WTC11 (cell line): ENCODE measurements around the gene CRAMP1. TPM values are rescaled to one million over a fixed set of nuclear protein-coding genes. Genes with fewer than 3 reads are reported as not detected.

Source experiments
- ATAC-seq: fragments of 200-7000 bp; cut with Tn5 transposase; 2 replicates; pipeline ENCODE4 v1.10.0; 2021; ENCODE audit warnings: mild to moderate bottlenecking, moderate library complexity
- CTCF ChIA-PET: fragments of 300-600 bp; sonication (Branson Sonifier 250); formaldehyde crosslinking; loops from one replicate; lab custom pipeline; 2021; ENCODE audit warnings: antibody characterized with exemption; lab: Charles Lee
- POLR2A ChIA-PET: fragments of 350-600 bp; sonication (Branson Sonifier 250); formaldehyde crosslinking; loops from one replicate; lab custom pipeline; 2021; ENCODE audit warnings: antibody characterized with exemption; lab: Charles Lee
- DNase-seq: peaks from one replicate; pipeline ENCODE4 v3.0.0; 2021; ENCODE audit warnings: low spot score
- H3K27ac Mint-ChIP-seq: 2 replicates; pipeline ENCODE4 v1.8.0; 2021; ENCODE audit warnings: mixed read lengths
- H3K27me3 Mint-ChIP-seq: 2 replicates; pipeline ENCODE4 v1.8.0; 2021; ENCODE audit warnings: low read depth, mild to moderate bottlenecking, moderate library complexity, mixed read lengths
- H3K36me3 Mint-ChIP-seq: 2 replicates; pipeline ENCODE4 v1.8.0; 2021; ENCODE audit warnings: mixed read lengths
- H3K4me1 Mint-ChIP-seq: 2 replicates; pipeline ENCODE4 v1.8.0; 2022; ENCODE audit warnings: mixed read lengths
- H3K4me3 Mint-ChIP-seq: 2 replicates; pipeline ENCODE4 v1.8.0; 2021; ENCODE audit warnings: mild to moderate bottlenecking, moderate library complexity, mixed read lengths
- H3K9me3 Mint-ChIP-seq: 2 replicates; pipeline ENCODE4 v1.8.0; 2021; ENCODE audit warnings: mixed read lengths
- EMX1 ChIP-seq: fragments of 250-450 bp; sonication (Bioruptor Pico); IDR thresholded peaks from 2 replicates; pipeline ENCODE4 v1.8.0; 2021; ENCODE audit warnings: mild to moderate bottlenecking
- ESRRA ChIP-seq: sonication (generic); formaldehyde crosslinking; IDR thresholded peaks from 2 replicates; pipeline ENCODE4 v1.8.1; 2022; ENCODE audit warnings: mild to moderate bottlenecking, missing genetic modification reagents, borderline replicate concordance
- GTF2I ChIP-seq: fragments of 250-450 bp; sonication (Bioruptor Pico); conservative IDR thresholded peaks from 2 replicates; pipeline ENCODE4 v1.4.0; 2021; ENCODE audit warnings: mild to moderate bottlenecking
- HMGA2 ChIP-seq: fragments of 250-450 bp; sonication (Bioruptor Pico); IDR thresholded peaks from 2 replicates; pipeline ENCODE4 v1.4.0; 2021; ENCODE audit warnings: mild to moderate bottlenecking, moderate library complexity
- IRF2 ChIP-seq: sonication (generic); formaldehyde crosslinking; IDR thresholded peaks from 2 replicates; pipeline ENCODE4 v1.8.0; 2022; ENCODE audit warnings: low read depth, missing genetic modification reagents, borderline replicate concordance
- JAZF1 ChIP-seq: fragments of 250-450 bp; sonication (Bioruptor Pico); IDR thresholded peaks from 2 replicates; pipeline ENCODE4 v1.9.0; 2021; ENCODE audit warnings: moderate library complexity, mild to moderate bottlenecking, inconsistent platforms
- JUN ChIP-seq: sonication (generic); formaldehyde crosslinking; IDR thresholded peaks from 2 replicates; pipeline ENCODE4 v1.8.0; 2023; ENCODE audit warnings: mild to moderate bottlenecking, missing genetic modification reagents
- MXD4 ChIP-seq: fragments of 250-450 bp; sonication (Bioruptor Pico); IDR thresholded peaks from 2 replicates; pipeline ENCODE4 v1.8.0; 2021; ENCODE audit warnings: mild to moderate bottlenecking, moderate library complexity, borderline replicate concordance
- NFYB ChIP-seq: sonication (generic); formaldehyde crosslinking; conservative IDR thresholded peaks from 2 replicates; pipeline ENCODE4 v1.8.0; 2022; ENCODE audit warnings: low read depth, missing genetic modification reagents
- NR2C2 ChIP-seq: sonication (generic); formaldehyde crosslinking; IDR thresholded peaks from 2 replicates; pipeline ENCODE4 v1.8.0; 2022; ENCODE audit warnings: mild to moderate bottlenecking, missing genetic modification reagents
- PREB ChIP-seq: sonication (generic); formaldehyde crosslinking; IDR thresholded peaks from 2 replicates; pipeline ENCODE4 v1.8.1; 2022; ENCODE audit warnings: mild to moderate bottlenecking, missing genetic modification reagents, moderate library complexity, borderline replicate concordance
- SMAD4 ChIP-seq: sonication (generic); formaldehyde crosslinking; IDR thresholded peaks from 2 replicates; pipeline ENCODE4 v1.8.0; 2022; ENCODE audit warnings: mild to moderate bottlenecking, missing genetic modification reagents
- SOX15 ChIP-seq: fragments of 250-450 bp; sonication (Bioruptor Pico); IDR thresholded peaks from 2 replicates; pipeline ENCODE4 v1.9.0; 2021; ENCODE audit warnings: mild to moderate bottlenecking
- SP1 ChIP-seq: sonication (generic); formaldehyde crosslinking; conservative IDR thresholded peaks from 2 replicates; pipeline ENCODE4 v1.8.1; 2022; ENCODE audit warnings: missing genetic modification reagents
- TCF7 ChIP-seq: sonication (generic); formaldehyde crosslinking; IDR thresholded peaks from 2 replicates; pipeline ENCODE4 v1.8.0; 2022; ENCODE audit warnings: mild to moderate bottlenecking, low read depth, missing genetic modification reagents, moderate library complexity
- TEAD1 ChIP-seq: sonication (generic); formaldehyde crosslinking; IDR thresholded peaks from 2 replicates; pipeline ENCODE4 v1.8.0; 2022; ENCODE audit warnings: mild to moderate bottlenecking, missing genetic modification reagents
- ZBTB21 ChIP-seq: sonication (generic); formaldehyde crosslinking; IDR thresholded peaks from 2 replicates; pipeline ENCODE4 v1.8.1; 2023; ENCODE audit warnings: mild to moderate bottlenecking, missing genetic modification reagents, borderline replicate concordance
- ZNF138 ChIP-seq: sonication (generic); formaldehyde crosslinking; conservative IDR thresholded peaks from 2 replicates; pipeline ENCODE4 v1.8.1; 2022; ENCODE audit warnings: mild to moderate bottlenecking, moderate library complexity, missing genetic modification reagents
- ZNF281 ChIP-seq: sonication (generic); formaldehyde crosslinking; IDR thresholded peaks from 2 replicates; pipeline ENCODE4 v1.8.0; 2023; ENCODE audit warnings: mild to moderate bottlenecking, missing genetic modification reagents
- ZNF317 ChIP-seq: sonication (generic); formaldehyde crosslinking; IDR thresholded peaks from 2 replicates; pipeline ENCODE4 v1.8.1; 2023; ENCODE audit warnings: low read depth, mild to moderate bottlenecking, moderate library complexity, missing genetic modification reagents, borderline replicate concordance
- ZNF532 ChIP-seq: fragments of 250-450 bp; sonication (Bioruptor Pico); IDR thresholded peaks from 2 replicates; pipeline ENCODE4 v1.9.0; 2021; ENCODE audit warnings: mild to moderate bottlenecking, borderline replicate concordance
- total RNA-seq: library from RNA; stranded (reverse); gene quantifications from 3 replicates; pipeline ENCODE4 v1.2.3, GENCODE V29; 2021

CRAMP1 gene
- total RNA-seq, 1 experiment from 2014 or later = 27.4 TPM

- H3K36me3 Mint-ChIP-seq = peaks cover 27% of the 10 kb centered on the region
- H3K4me3 Mint-ChIP-seq = no peak overlapping the region
- DNase-seq (no peak), ATAC-seq (no peak)
- H3K27me3 Mint-ChIP-seq = no peaks in the 10 kb centered on the region
- H3K27ac Mint-ChIP-seq = no peak overlapping the region
- H3K4me1 Mint-ChIP-seq = no peaks in the 10 kb centered on the region
- H3K9me3 Mint-ChIP-seq = no peaks in the 10 kb centered on the region
- POLR2A ChIA-PET = no interaction called here
- TF ChIP-seq JUN (no peak), TEAD1 (no peak), HMGA2 (no peak), NFYB (CRISPR knock-in tag) (no peak), ZNF138 (no peak), TCF7 (no peak)
- CTCF ChIA-PET = interaction anchor here (1.4 kb wide), 1 partner anchor 94 kb away, joined by 3 read pairs; no protein-coding TSS in a partner anchor
Observed at GRCh38 chr16:1632638-1632970, 20.4 kb downstream of the CRAMP1 start.

GRCh38 chr16:1633310-1633709 lies 21.1 kb downstream of the CRAMP1 start:
- no peaks in the 10 kb centered on the region for H3K27me3 Mint-ChIP-seq
- no peaks in the 10 kb centered on the region for H3K9me3 Mint-ChIP-seq
- ChIA-PET CTCF (interaction anchor here (1.1 to 1.4 kb wide), 3 partner anchors 73 to 94 kb away, joined by 3 read pairs; partner anchors contain the start of gene MAPK8IP3), POLR2A (no interaction called here)
- H3K27ac Mint-ChIP-seq = no peak overlapping the region
- ATAC-seq (no peak), DNase-seq (no peak)
- H3K4me1 Mint-ChIP-seq = no peaks in the 10 kb centered on the region
- peaks cover 32% of the 10 kb centered on the region for H3K36me3 Mint-ChIP-seq
- no peak overlapping the region for H3K4me3 Mint-ChIP-seq
- TF ChIP-seq JAZF1 (CRISPR knock-in tag) (no peak), GTF2I (no peak), ZBTB21 (CRISPR knock-in tag) (no peak), NFYB (CRISPR knock-in tag) (no peak), MXD4 (no peak), IRF2 (CRISPR knock-in tag) (no peak), SMAD4 (CRISPR knock-in tag) (no peak)

- Mint-ChIP-seq H3K36me3 (peaks cover 40% of the 10 kb centered on the region), H3K27me3 (no peaks in the 10 kb centered on the region), H3K4me1 (no peaks in the 10 kb centered on the region), H3K9me3 (no peaks in the 10 kb centered on the region), H3K4me3 (no peak overlapping the region), H3K27ac (no peak overlapping the region)
- TF ChIP-seq EMX1 (CRISPR knock-in tag) (no peak), ZNF317 (no peak), SP1 (CRISPR knock-in tag) (no peak), ZNF532 (CRISPR knock-in tag) (no peak), JAZF1 (CRISPR knock-in tag) (no peak), SOX15 (CRISPR knock-in tag) (no peak), ZNF281 (CRISPR knock-in tag) (no peak), PREB (CRISPR knock-in tag) (no peak), ESRRA (CRISPR knock-in tag) (no peak), NR2C2 (no peak), TCF7 (no peak)
- DNase-seq (no peak), ATAC-seq (no peak)
- ChIA-PET CTCF (interaction anchor here (1.1 to 1.3 kb wide), 2 partner anchors 72 to 89 kb away, joined by 3 read pairs; partner anchors contain the start of gene MAPK8IP3), POLR2A (no interaction called here)
Observed at GRCh38 chr16:1634541-1634940, 22.4 kb downstream of the CRAMP1 start.
